ENCODE results near the gene PCIF1.
"Not testable (repeated sequence)": the region's sequence is repeated elsewhere in the genome, so short reads cannot be mapped to it uniquely, and the experiment has no call there.

The PCIF1 gene

DNA sequence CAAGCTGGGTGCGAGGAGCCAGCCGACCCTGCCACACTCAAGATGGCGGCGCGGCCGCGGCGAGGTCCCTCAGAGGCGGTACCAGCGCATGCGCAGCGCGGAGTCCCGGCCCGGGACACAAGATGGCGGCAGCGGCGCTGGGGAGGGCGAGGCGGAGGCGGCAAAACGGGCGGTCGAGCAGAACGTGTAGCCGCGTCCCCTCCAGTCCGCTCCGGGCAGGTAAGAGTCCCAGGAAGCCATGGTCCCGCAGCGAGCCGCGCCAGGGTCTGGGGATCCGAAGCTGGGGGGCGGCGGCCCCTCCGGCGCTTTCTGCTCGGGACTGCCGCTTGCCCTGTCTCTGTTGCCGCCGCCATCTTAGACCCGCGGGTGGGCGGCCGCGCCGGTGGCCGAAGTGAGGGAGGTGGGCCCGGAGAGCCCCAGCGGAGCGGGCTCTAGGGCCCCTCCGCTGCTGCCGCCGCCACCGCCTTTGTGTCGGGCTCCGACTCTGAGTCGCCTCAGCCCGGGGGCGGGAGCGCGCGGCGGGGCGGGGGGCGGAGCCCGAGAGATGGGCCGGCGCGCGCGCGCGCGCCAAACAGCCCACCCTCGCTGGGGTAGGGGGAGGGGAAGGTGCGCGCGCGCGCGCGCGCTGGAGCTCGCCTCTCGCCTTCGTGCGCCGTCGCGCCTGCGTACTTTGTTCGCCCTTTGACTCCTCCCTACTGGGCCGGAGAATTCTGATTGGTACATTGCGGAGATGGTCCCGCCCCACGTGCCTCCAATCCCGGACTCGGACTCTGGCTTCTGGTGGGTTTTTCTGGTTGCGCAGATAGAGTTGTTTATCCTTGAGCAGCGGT, at the start of gene PCIF1:
PCIF1 (plus strand) TSS at position 98 of the 830 bp plus-strand sequence. CDS start 4,317 bp downstream, outside the sequence.
- in situ Hi-C loops (cut with HindIII; ENCODE audit: low sequenced_read_pairs), result no loop called here

DNA sequence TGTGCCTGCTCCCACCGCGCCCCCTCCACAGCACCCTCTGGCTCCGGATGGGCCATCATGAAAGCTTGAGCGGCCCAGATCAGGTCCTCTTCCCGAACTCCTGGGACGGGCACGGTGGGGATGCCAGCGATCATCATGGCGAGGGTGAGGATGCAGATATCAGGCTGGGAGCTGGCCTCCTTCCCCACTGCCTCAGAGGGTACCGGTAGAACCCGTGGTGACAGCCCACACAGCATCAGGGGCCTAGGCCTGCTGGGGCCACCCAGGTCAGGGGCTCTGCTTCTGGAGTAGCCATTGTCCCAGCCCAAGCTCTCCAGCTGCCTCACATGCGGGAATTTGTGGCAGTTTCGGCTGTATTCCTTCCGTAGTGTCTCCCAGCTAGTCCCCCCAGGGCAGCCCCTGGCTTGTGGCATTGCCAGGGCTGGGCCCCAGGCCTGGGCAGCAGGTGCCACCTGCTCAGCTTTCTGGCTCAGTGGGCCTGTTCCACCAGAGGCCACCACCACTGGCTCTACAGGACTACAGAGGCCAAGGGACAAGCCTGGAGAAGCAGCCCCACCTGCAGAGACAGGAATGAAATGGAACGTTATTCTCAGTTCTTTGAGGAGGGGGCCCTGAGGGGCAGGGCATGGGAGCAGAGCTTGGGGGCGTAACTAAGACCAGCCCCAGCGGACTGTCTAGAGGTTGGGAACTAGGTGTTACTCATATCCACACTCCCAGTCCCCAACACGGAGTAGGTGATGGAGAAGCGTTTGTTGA, 47.7 kb upstream of the PCIF1 start:
- in situ Hi-C loops (cut with HindIII; ENCODE audit: low sequenced_read_pairs), result no loop called here

DNA sequence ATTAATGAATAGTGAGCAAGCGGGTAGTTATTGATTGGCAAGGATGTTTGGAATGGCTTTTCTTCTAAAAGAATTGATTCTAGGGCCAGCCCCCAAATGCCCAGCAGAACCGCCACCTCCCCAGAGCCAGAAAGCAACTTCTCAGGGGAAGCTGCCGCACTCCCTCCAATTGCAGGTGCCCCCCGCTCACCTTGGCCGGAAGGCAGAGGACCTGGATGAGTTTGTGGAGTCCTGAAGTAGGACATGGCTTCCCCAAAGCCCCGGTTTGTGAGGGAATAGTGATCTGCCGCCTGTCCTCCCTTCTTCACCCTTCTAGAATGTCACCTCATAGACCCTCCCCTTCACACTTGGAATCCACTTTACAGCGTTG, 47.2 kb upstream of the PCIF1 start, which contains the start of gene SPATA25:
SPATA25 (minus strand) TSS at position 277 of the 370 bp plus-strand sequence; CDS start at position 245, 32 bp downstream.
- in situ Hi-C loops (cut with HindIII; ENCODE audit: low sequenced_read_pairs), result no loop called here

DNA sequence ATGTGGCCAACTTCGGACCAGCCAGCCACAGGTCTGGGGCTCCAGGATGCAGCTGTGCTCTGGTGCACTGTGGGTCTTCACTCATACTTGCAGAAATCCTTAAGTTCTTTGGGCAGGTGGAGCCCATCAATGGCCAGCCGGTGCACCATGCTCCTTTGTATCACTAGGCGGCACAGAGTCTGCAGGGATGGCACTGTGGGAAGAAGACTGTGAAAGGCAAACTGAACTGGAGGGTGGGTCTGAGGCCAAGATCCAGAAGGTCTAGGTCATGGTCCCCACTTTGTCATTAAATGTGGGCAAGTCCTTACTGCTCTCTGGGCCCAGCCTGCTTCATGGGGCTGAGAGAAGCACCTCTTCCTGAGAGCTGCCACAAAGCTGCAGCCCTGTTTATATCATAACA, 45.8 kb upstream of the PCIF1 start:
- in situ Hi-C loops (cut with HindIII; ENCODE audit: low sequenced_read_pairs), result no loop called here

DNA sequence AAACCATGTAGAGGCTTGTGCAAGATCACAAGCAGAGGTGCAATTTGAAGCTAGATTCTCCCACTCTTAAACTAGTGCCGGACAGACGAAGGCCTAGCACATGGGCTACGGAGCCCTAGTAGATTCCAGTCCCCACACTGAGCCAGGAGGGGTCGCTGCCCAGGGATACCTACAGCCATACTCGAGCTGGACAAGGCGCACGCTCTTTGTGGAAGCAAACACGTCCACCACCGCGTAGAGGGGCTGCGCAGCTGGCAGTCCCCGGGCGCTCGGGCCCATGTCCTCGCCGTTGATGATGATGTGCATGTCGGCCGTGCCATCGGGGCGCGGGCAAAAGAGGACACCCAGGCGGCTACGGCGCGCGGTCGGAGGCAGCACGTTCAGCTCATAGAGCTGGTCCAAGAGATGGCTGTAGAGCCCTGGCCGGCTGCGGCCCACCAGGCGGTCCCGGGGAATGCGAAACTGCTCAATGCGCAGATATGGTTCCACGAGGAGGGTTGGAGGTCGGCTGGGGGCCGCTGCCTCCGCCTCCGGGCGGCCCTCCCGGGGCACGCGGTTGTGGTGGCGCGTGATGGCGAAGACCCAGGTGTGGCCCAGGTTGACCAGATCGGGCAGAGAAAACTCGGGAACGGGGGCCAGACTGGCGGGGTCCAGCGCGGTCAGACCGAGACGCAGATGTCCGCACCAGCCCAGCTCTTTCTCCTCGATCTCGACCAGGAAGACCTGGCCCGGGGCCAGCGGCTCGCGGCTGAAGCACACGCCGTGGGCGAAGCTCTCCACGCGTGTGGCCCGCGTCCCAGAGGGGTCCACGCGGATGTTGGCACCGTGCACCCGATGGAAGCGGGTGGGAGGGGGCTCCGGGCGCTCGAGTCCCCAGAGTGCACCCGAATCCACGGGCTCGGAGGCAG, 44.2 kb upstream of the PCIF1 start:
- in situ Hi-C loops (cut with HindIII; ENCODE audit: low sequenced_read_pairs), result loop anchor here (5.0 kb wide), 1 partner anchor 52 kb away; no protein-coding TSS in a partner anchor

DNA sequence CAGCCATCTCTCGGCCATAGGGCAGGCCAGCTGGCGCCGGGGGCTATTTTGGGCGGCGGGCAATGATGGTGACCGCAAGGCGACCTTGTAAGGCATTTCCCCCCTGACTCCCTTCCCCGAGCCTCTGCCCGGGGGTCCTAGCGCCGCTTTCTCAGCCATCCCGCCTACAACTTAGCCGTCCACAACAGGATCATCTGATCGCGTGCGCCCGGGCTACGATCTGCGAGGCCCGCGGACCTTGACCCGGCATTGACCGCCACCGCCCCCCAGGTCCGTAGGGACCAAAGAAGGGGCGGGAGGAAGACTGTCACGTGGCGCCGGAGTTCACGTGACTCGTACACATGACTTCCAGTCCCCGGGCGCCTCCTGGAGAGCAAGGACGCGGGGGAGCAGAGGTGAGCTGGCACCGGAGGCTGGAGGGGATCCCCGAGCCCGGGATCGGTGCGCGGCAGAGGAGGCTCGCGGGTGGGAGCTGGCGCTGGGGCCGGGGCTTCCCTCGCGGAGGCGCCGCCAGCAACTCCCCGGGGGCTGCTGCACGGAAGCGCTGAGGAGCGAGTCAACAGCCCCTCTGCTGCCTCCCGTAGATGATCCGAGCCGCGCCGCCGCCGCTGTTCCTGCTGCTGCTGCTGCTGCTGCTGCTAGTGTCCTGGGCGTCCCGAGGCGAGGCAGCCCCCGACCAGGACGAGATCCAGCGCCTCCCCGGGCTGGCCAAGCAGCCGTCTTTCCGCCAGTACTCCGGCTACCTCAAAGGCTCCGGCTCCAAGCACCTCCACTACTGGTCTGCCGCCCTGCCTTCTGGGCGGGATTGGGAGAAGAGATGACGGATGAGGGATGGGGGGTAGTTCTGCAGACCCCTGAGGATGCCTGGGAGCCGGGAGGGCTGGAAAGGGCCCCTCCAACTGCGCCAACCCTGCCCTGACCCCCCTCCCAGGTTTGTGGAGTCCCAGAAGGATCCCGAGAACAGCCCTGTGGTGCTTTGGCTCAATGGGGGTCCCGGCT, 43.2 kb upstream of the PCIF1 start, which contains the start of the genes CTSA and NEURL2:
CTSA (plus strand) TSS at position 351 of the 999 bp plus-strand sequence; CDS start at position 585, 234 bp downstream.
NEURL2 (minus strand) TSS at position 224 of the 999 bp plus-strand sequence; CDS start at position 7, 217 bp downstream.
- in situ Hi-C loops (cut with HindIII; ENCODE audit: low sequenced_read_pairs), result loop anchor here (5.0 kb wide), 1 partner anchor 51 kb away; no protein-coding TSS in a partner anchor

DNA sequence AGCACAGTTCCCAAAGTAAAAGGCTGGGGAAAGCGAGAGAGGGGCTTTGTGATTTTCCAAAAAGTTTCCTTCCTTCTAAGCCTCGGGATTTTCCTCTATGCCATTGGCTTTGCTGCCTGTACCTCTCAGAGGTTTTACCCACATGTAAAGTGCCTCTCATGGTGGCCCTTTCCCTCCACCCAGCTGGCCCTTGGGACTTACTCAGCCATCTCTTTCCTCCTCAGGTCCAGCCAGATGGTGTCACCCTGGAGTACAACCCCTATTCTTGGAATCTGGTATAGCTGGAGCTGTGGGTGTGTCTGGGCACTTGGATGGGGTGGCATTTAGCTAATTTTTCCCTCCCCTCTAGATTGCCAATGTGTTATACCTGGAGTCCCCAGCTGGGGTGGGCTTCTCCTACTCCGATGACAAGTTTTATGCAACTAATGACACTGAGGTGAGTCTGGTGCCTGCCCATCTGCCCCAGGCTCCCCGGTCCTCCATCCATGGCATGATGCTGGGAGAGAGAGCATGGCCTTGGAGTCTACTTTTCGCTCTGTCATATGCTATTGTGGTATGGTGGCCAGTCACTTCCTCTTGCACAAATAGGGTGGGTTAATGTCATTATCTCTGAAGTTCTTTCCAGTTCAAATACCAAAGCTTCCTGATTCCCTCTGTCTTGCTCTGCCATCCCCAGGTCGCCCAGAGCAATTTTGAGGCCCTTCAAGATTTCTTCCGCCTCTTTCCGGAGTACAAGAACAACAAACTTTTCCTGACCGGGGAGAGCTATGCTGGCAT, 42.2 kb upstream of the PCIF1 start:
- in situ Hi-C loops (cut with HindIII; ENCODE audit: low sequenced_read_pairs), result loop anchor here (5.0 kb wide), 1 partner anchor 50 kb away; no protein-coding TSS in a partner anchor

DNA sequence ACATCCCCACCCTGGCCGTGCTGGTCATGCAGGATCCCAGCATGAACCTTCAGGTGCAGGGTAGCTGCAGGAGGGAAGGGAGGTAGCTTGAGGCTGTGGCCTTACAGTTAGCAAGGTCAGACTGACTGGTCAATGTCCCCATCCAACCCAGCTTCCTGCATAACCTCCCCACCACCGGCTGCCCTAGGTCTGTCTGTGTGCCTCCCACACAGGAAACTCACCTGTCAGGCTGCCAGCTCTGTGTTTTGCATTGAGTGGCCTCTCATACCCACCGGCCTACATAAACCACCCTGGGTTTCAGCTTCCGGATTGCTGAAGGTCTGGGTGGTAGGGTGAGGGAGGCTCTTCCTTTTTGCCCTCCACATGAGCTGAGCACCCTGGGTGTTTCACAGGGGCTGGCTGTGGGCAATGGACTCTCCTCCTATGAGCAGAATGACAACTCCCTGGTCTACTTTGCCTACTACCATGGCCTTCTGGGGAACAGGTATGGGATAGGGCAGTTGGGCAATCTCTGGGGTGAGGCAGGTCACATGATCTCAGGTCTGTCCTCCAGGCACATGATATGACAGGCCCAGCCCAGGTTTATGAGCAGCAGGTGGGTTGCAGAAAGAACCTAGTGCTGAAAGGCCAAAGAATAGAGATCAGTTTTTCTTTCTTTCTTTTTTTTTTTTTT, 41.5 kb upstream of the PCIF1 start:
- in situ Hi-C loops (cut with HindIII; ENCODE audit: low sequenced_read_pairs), result loop anchor here (5.0 kb wide), 1 partner anchor 49 kb away; no protein-coding TSS in a partner anchor

DNA sequence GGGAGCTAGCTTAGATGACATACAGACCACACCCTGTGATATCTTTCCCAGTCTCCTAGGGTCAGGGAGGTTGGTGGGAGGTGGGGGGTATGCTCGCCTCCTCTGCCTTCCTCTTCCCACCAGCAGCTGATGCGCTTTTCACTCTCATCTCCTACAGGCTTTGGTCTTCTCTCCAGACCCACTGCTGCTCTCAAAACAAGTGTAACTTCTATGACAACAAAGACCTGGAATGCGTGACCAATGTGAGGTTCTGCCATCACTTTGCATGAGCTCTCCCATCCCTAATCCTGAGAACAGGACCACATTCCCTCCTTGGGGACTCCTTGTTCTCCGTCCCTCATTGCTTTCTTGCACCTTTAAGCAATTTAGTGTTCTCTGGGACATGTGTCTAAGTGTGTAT, 40.7 kb upstream of the PCIF1 start:
- in situ Hi-C loops (cut with HindIII; ENCODE audit: low sequenced_read_pairs), result loop anchor here (5.0 kb wide), 1 partner anchor 48 kb away; no protein-coding TSS in a partner anchor

DNA sequence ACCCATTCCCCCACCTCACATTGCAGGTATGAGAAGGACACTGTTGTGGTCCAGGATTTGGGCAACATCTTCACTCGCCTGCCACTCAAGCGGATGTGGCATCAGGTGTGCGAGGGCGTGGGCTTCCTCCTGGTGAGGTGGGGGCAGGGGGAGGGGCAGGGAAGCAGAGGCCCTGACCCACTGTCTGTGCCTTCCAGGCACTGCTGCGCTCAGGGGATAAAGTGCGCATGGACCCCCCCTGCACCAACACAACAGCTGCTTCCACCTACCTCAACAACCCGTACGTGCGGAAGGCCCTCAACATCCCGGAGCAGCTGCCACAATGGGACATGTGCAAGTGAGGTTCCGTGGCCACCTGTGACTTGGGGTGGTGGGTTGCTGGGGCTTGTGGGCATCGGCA, 39.7 kb upstream of the PCIF1 start:
- in situ Hi-C loops (cut with HindIII; ENCODE audit: low sequenced_read_pairs), result loop anchor here (5.0 kb wide), 1 partner anchor 48 kb away; no protein-coding TSS in a partner anchor

DNA sequence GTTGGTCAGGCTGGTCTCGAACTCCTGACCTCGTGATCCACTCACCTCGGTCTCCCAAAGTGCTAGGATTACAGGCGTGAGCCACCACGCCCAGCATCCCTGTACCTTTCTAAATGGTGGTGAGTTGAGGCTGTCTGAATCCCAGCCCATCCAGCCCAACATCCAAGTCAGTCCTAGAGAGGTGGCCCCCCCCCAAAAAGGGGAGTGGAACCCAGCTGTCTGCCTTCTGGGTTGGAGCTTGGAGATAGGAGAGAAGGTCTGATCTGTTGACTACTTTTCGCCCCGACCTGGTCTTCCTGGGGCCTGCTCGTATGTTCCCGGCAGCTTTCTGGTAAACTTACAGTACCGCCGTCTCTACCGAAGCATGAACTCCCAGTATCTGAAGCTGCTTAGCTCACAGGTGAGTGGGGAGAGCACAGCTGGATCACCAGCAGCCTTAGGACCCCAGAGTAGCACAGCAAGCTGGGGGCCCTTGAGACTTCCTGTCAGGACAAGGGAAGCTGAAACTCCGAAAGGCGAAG, 37.8 kb upstream of the PCIF1 start:
- in situ Hi-C loops (cut with HindIII; ENCODE audit: low sequenced_read_pairs), result no loop called here

DNA sequence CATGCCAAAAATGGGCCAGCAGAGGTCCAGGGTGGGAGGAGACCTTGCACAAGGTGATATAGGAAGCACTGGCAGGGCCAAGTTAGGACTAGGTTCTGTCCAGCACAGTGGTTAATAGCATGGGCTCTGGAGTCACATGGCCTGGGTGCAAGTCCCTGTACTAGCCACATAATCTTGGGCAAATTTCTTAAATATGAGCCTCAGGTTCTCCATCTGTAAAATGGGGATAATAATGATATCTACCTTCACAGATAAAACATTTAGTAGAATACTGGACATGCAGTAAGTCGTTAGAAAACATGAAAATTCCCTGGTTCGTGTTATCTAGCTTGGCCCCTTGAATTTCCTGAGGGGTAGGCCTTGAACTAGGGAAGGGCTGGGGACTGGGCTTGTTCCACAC, 37.2 kb upstream of the PCIF1 start:
- in situ Hi-C loops (cut with HindIII; ENCODE audit: low sequenced_read_pairs), result no loop called here

DNA sequence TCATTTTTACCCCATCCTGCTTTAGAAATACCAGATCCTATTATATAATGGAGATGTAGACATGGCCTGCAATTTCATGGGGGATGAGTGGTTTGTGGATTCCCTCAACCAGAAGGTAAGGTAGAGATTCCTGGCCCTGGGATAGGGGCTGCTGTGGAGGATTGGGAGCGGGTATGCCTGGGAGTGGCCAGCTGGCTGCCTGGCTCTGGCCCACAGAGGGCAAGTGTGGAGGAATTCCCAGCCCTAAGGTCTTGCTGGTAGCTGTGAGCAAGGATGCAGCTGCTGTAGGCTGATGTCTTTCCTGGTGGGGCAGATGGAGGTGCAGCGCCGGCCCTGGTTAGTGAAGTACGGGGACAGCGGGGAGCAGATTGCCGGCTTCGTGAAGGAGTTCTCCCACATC, 36.8 kb upstream of the PCIF1 start:
- in situ Hi-C loops (cut with HindIII; ENCODE audit: low sequenced_read_pairs), result no loop called here

DNA sequence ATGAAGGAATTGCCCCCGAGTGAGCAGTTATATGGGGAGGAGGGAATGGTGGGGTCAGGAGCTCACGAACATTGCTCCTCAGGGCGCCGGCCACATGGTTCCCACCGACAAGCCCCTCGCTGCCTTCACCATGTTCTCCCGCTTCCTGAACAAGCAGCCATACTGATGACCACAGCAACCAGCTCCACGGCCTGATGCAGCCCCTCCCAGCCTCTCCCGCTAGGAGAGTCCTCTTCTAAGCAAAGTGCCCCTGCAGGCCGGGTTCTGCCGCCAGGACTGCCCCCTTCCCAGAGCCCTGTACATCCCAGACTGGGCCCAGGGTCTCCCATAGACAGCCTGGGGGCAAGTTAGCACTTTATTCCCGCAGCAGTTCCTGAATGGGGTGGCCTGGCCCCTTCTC, 36.2 kb upstream of the PCIF1 start:
- in situ Hi-C loops (cut with HindIII; ENCODE audit: low sequenced_read_pairs), result no loop called here

DNA sequence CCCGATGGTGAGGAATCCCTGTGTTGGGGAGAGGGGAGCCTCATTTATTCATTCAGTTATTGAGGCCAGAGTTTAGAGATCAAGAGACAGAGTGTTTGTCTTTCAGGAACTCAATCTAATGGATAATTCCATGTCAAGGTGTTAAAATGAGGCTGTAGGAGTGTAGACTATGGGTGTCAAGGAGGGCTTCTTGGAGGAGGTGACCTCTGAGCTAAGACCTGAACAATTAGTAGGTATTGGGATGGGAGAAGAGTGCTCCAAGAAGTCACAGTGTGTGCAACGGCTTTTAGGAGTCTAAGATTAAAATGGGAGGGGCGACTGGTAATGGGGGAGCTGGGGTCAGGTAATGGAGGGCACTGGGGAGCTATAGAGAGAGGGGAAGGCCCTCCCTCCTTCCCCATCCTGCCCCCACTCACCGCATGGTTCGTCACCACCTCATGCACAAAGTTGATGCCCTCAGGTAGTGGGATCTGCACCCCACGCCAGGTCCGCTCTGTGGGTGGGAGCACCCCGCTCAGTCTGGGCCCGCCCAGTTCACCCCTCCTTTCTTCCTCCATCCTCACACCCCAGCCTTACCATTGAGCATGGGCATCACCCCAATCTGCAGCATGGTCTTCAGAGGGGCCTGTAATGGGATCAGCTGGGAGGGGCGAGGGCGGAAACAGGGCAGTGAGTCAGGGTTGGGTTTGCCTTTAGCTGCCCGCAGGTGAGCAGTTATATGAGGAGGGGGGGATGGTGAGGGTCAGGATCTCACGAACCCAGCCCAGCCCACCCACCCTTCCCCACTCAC, 35.2 kb upstream of the PCIF1 start:
- in situ Hi-C loops (cut with HindIII; ENCODE audit: low sequenced_read_pairs), result no loop called here

DNA sequence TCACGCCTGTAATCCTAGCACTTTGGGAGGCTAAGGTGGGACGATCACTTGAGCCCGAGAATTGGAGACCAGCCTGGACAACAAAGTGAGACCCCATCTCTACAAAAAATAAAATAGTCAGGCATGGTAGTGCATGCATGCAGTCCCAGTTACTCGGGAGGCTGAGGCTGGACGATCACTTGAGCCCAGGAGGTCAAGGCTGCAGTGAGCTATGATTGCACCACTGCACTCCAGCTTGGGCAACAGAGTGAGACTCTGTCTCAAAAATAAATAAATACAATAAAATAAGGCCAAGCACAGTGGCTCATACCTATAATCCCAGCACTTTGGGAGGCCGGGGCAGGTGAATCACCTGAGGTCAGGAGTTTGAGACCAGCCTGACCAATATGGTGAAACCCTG, 33.2 kb upstream of the PCIF1 start:
- in situ Hi-C loops (cut with HindIII; ENCODE audit: low sequenced_read_pairs), result not testable (repeated sequence)

DNA sequence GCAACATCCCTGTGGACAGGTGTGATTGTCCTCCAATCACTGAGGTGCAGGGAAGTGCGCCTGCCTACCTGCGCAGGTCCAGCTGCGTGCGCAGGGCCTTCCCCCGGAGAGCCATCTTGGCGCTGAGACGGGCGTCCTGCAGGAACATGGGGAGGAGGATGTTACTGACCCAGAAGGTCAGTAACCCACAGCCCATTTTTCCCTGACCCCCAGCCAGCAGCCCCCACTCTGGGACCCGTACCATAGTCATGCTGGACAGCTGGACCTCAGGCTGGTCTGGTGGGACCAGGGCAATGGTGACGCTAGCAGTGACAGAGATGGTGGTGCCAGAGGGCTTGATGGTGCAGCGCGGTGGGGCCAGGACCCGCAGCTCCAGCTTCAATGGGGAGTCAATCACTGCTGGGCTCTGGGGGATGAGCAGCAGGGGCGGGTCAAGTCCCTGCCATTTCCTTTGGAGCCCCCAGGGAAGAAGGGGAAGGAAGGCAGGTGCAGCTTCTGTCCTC, 32.2 kb upstream of the PCIF1 start:
- in situ Hi-C loops (cut with HindIII; ENCODE audit: low sequenced_read_pairs), result no loop called here
